ENCODE data around the gene TARP.

TARP gene

GRCh38 chr7:38283809-38284208 is 10.4 kb upstream of the TARP start:
- 68% methylated on average over 1 of the region's 1 CpG for WGBS (ENCODE audit: low lambda C conversion rate, missing lambda C conversion rate)

GRCh38 chr7:38283107-38283506 is 9.7 kb upstream of the TARP start:
- Histone ChIP-seq H3K79me2 (no peaks in the 10 kb centered on the region), H3K36me3 (replicated peaks; ENCODE audit: insufficient read depth, low read depth) (no peaks in the 10 kb centered on the region), H3K9me2 (replicated peaks; ENCODE audit: insufficient read depth) (no peaks in the 10 kb centered on the region), H3K4me2 (no peak overlapping the region), H4K20me1 (ENCODE audit: insufficient read depth, poor library complexity, severe bottlenecking) (no peaks in the 10 kb centered on the region), H3K4me3 (no peak overlapping the region), H2AFZ (no peak overlapping the region), H3K9me3 (ENCODE audit: low read depth) (no peaks in the 10 kb centered on the region), H3K4me1 (ENCODE audit: insufficient read depth) (peaks cover 4% of the 10 kb centered on the region), H3K27ac (no peak overlapping the region), H3K27me3 (no peaks in the 10 kb centered on the region)
- DNase-seq (ENCODE audit: low spot score) = no peak
- WGBS (ENCODE audit: low lambda C conversion rate, missing lambda C conversion rate) = 81% methylated on average over 4 of the region's 4 CpGs
- TF ChIP-seq CTCF (IDR thresholded peaks at IDR 0.05; ENCODE audit: poor library complexity) (no peak), EZH2phosphoT487 (IDR thresholded peaks at IDR 0.05; ENCODE audit: low read depth, severe bottlenecking, unreplicated experiment) (no peak), EZH2 (IDR thresholded peaks at IDR 0.05; ENCODE audit: borderline replicate concordance) (no peak)

More at GRCh38 chr7:38283809-38284208, 10.4 kb upstream of the TARP start:
- H3K4me2 ChIP-seq = no peak overlapping the region
- no peak for DNase-seq (ENCODE audit: low spot score)
- no peak overlapping the region for H3K4me3 ChIP-seq
- no peaks in the 10 kb centered on the region for H3K79me2 ChIP-seq
- no peaks in the 10 kb centered on the region for H3K9me2 ChIP-seq (replicated peaks; ENCODE audit: insufficient read depth)
- TF ChIP-seq EZH2phosphoT487 (IDR thresholded peaks at IDR 0.05; ENCODE audit: low read depth, severe bottlenecking, unreplicated experiment) = no peak
- TF ChIP-seq EZH2 (IDR thresholded peaks at IDR 0.05; ENCODE audit: borderline replicate concordance) = no peak
- no peak for TF ChIP-seq CTCF (IDR thresholded peaks at IDR 0.05; ENCODE audit: poor library complexity)
- no peaks in the 10 kb centered on the region for H3K9me3 ChIP-seq (ENCODE audit: low read depth)
- H3K27ac ChIP-seq = no peak overlapping the region
- no peaks in the 10 kb centered on the region for H4K20me1 ChIP-seq (ENCODE audit: insufficient read depth, poor library complexity, severe bottlenecking)
- no peaks in the 10 kb centered on the region for H3K27me3 ChIP-seq
- peaks cover 4% of the 10 kb centered on the region for H3K4me1 ChIP-seq (ENCODE audit: insufficient read depth)
- no peak overlapping the region for H2AFZ ChIP-seq
- no peaks in the 10 kb centered on the region for H3K36me3 ChIP-seq (replicated peaks; ENCODE audit: insufficient read depth, low read depth)

GRCh38 chr7:38282081-38282480 is 8.6 kb upstream of the TARP start:
- WGBS (ENCODE audit: low lambda C conversion rate, missing lambda C conversion rate) = 78% methylated on average over 3 of the region's 3 CpGs
- Histone ChIP-seq H3K9me3 (ENCODE audit: low read depth) (no peaks in the 10 kb centered on the region), H3K79me2 (no peaks in the 10 kb centered on the region), H3K27me3 (no peaks in the 10 kb centered on the region), H3K4me1 (ENCODE audit: insufficient read depth) (peaks cover 4% of the 10 kb centered on the region), H4K20me1 (ENCODE audit: insufficient read depth, poor library complexity, severe bottlenecking) (no peaks in the 10 kb centered on the region), H2AFZ (no peak overlapping the region), H3K4me2 (no peak overlapping the region), H3K9me2 (replicated peaks; ENCODE audit: insufficient read depth) (no peaks in the 10 kb centered on the region), H3K36me3 (replicated peaks; ENCODE audit: insufficient read depth, low read depth) (no peaks in the 10 kb centered on the region), H3K27ac (no peak overlapping the region), H3K4me3 (no peak overlapping the region)
- no peak for DNase-seq (ENCODE audit: low spot score)
- TF ChIP-seq CTCF (IDR thresholded peaks at IDR 0.05; ENCODE audit: poor library complexity) (no peak), EZH2 (IDR thresholded peaks at IDR 0.05; ENCODE audit: borderline replicate concordance) (no peak), EZH2phosphoT487 (IDR thresholded peaks at IDR 0.05; ENCODE audit: low read depth, severe bottlenecking, unreplicated experiment) (no peak)

- TF ChIP-seq EZH2phosphoT487 (IDR thresholded peaks at IDR 0.05; ENCODE audit: low read depth, severe bottlenecking, unreplicated experiment) (no peak), CTCF (IDR thresholded peaks at IDR 0.05; ENCODE audit: poor library complexity) (no peak), EZH2 (IDR thresholded peaks at IDR 0.05; ENCODE audit: borderline replicate concordance) (no peak)
- peaks cover 4% of the 10 kb centered on the region for H3K4me1 ChIP-seq (ENCODE audit: insufficient read depth)
Observed at GRCh38 chr7:38281266-38281665, 7.8 kb upstream of the TARP start.

More at GRCh38 chr7:38281266-38281665, 7.8 kb upstream of the TARP start:
- H3K36me3 ChIP-seq (replicated peaks; ENCODE audit: insufficient read depth, low read depth) = no peaks in the 10 kb centered on the region
- H3K9me3 ChIP-seq (ENCODE audit: low read depth) = no peaks in the 10 kb centered on the region
- H3K4me3 ChIP-seq = no peak overlapping the region
- no peaks in the 10 kb centered on the region for H3K79me2 ChIP-seq
- no peak overlapping the region for H2AFZ ChIP-seq
- H3K27me3 ChIP-seq = no peaks in the 10 kb centered on the region
- no peaks in the 10 kb centered on the region for H3K9me2 ChIP-seq (replicated peaks; ENCODE audit: insufficient read depth)
- no peak overlapping the region for H3K4me2 ChIP-seq
- no peak for DNase-seq (ENCODE audit: low spot score)
- no peaks in the 10 kb centered on the region for H4K20me1 ChIP-seq (ENCODE audit: insufficient read depth, poor library complexity, severe bottlenecking)
- H3K27ac ChIP-seq = no peak overlapping the region

Measured in hepatocyte (in vitro differentiated cells).